IPS-18a (cell line): ENCODE measurements around the gene KDM2B.

Experiments used
- H3K27ac ChIP-seq: one replicate; pipeline ENCODE4 v1.5.1; 2013; ENCODE audit warnings: low read length
- H3K27me3 ChIP-seq: one replicate; pipeline ENCODE4 v1.6.1; 2013; ENCODE audit warnings: mild to moderate bottlenecking, low read length; ENCODE audit not compliant: control insufficient read depth, insufficient read depth
- H3K36me3 ChIP-seq: one replicate; pipeline ENCODE4 v1.6.1; 2013; ENCODE audit warnings: low read depth, low read length; ENCODE audit not compliant: control insufficient read depth
- H3K4me1 ChIP-seq: one replicate; pipeline ENCODE4 v1.6.1; 2013; ENCODE audit warnings: low read depth, low read length; ENCODE audit not compliant: control insufficient read depth
- H3K4me3 ChIP-seq: one replicate; pipeline ENCODE4 v1.5.1; 2013; ENCODE audit warnings: low read length
- H3K9ac ChIP-seq: one replicate; pipeline ENCODE4 v1.6.1; 2013; ENCODE audit warnings: mild to moderate bottlenecking, low read length, moderate library complexity
- H3K9me3 ChIP-seq: one replicate; pipeline ENCODE4 v1.6.1; 2013; ENCODE audit warnings: low read depth, low read length; ENCODE audit not compliant: control insufficient read depth

KDM2B gene

DNA sequence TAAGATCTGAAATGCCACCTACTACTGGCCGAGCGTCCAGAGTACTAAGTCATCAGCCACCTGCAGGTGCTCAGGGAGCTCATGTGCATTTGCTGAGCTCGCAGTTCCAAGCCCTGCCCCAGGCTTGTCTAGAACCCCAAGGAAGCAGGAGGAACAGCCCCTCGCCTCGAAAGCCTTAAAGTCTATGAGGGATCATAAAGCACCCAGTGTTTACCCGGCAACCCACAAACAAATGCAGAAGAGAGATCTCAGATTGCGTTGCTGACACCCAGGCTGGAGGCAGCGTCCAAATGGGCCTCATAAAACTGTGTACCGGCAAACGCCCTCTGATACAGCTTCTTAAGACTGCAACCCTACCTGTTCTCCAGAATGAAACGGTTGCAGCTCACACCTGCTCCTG is 6.8 kb downstream of the KDM2B start:
- no peak overlapping the region for H3K4me3 ChIP-seq
- H3K27ac ChIP-seq, result no peak overlapping the region
- H3K9ac ChIP-seq, result no peak overlapping the region
- no peaks in the 10 kb centered on the region for H3K27me3 ChIP-seq
- peaks cover 28% of the 10 kb centered on the region for H3K4me1 ChIP-seq
- no peaks in the 10 kb centered on the region for H3K9me3 ChIP-seq
- H3K36me3 ChIP-seq, result peaks cover 49% of the 10 kb centered on the region

DNA sequence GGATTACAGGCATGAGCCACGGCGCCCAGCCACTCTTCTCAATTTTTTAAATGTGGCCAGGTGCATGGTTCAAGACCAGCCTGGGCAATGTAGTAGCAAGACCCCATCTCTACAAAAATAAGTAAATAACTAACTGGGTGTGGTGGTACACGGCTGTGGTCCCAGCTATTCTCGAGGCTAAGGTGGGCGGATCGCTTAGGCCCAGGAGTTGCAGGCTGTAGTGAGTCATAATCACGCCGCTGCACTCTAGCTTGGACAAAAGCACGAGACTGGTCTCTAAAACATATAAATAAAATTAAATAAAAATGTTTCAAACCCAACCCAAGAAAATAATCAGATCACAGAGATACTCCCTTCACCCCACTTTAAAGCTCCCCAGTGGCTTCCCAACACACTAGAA is 8.9 kb downstream of the KDM2B start:
- Histone ChIP-seq H3K27ac (no peak overlapping the region), H3K4me3 (no peak overlapping the region), H3K4me1 (peaks cover 18% of the 10 kb centered on the region), H3K9ac (no peak overlapping the region), H3K27me3 (no peaks in the 10 kb centered on the region), H3K9me3 (no peaks in the 10 kb centered on the region), H3K36me3 (peaks cover 52% of the 10 kb centered on the region)

DNA sequence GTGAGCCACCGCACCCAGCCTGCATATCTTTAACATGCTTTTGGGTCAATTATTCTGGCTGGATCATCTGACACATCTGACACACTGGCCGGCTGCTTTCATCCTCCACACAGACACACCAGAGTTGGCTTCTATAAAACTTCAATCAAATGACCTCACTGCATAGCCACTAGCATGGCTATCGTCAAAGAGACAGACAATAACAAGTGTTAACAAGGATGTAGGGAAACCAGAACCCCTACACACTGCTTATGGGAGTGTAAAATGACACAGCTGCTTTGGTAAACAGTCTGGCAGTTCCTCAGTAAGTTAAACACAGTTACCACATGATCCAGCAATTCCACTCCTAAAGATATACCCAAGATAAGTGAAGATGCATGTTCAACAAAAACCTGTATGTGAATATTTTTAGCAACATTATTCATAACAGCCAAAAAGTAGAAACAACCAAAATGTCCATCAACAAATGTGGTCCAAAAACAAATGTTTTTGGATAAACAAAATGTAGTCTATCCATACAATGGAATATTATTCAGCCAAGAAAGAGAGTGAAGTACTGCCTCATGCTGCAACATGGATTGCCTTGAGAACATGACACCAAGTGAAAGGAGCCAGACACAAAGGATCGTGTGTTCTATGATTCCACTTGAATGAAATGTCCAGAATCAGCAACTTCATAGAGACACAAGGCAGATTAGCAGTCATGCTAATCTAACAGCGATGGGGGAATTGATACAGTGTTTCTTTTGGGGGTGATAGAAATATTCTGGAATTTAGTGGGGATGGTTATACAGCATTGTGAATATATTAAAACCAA is 10.1 kb downstream of the KDM2B start:
- Histone ChIP-seq H3K4me1 (peaks cover 7% of the 10 kb centered on the region), H3K27me3 (no peaks in the 10 kb centered on the region), H3K9me3 (no peaks in the 10 kb centered on the region), H3K36me3 (peaks cover 54% of the 10 kb centered on the region), H3K4me3 (no peak overlapping the region), H3K9ac (no peak overlapping the region), H3K27ac (no peak overlapping the region)

DNA sequence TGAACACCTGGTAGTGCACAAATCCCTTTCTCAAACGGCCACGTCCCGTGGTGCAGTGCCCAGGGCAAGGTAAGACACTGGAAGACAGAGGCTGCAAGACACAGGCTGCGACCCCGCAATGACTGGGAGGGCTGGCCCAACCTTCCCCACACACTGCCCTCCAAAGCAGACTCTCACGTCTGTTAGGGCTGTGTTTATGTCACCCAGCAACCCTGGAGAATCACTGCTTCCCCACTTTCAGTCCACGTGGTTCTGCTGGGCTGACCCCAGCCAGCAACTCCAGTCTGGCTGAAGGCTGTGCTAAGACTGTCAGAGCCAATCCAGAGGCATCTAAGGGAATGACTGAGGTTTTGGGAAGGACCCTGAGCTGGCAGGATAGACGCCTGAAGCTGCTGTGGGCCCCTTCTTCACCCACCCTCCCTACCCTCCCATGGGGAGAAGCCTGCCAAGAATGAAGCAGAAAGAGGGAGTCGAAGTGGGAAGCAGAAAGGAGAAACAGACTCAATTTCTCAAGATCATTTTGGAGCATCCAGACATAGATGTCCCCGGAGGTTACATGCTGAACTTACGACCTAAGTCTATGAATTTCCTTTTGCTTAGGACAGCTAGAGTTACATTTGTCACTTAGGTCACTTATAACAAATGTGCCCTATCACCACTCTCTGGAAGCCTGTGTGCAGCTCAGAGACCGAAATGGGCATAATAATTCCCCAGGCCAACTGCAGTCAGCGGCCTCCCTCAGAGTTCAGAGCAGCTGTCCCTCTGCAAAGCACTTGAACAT is 11.7 kb downstream of the KDM2B start:
- Histone ChIP-seq H3K27ac (no peak overlapping the region), H3K36me3 (peaks cover 44% of the 10 kb centered on the region), H3K4me3 (no peak overlapping the region)

DNA sequence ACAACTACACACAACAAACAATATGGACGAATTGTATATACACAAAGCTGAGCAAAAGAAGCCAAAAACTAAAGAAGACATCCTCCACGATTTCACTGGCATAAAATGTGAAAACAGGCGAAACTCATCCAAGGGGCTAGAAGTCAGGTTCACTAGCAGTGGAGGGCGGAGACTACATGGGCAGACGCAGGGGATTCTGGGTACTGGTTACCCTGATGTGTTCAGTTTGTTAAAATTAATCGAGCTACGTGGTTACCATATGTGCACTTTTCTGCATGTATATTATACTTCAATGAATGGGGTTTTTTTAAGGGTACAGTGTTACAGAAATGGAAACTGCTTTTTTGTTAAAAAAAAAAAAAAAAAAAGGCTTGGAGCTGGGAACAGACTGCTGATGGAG is 12.3 kb downstream of the KDM2B start:
- H3K27me3 ChIP-seq, result no peaks in the 10 kb centered on the region
- no peak overlapping the region for H3K27ac ChIP-seq
- H3K36me3 ChIP-seq, result peaks cover 38% of the 10 kb centered on the region
- H3K9ac ChIP-seq, result no peak overlapping the region
- no peaks in the 10 kb centered on the region for H3K4me1 ChIP-seq
- no peak overlapping the region for H3K4me3 ChIP-seq
- no peaks in the 10 kb centered on the region for H3K9me3 ChIP-seq

More for the DNA sequence above, 11.7 kb downstream of the KDM2B start:
- no peaks in the 10 kb centered on the region for H3K9me3 ChIP-seq
- H3K27me3 ChIP-seq, result no peaks in the 10 kb centered on the region
- H3K9ac ChIP-seq, result no peak overlapping the region
- no peaks in the 10 kb centered on the region for H3K4me1 ChIP-seq

DNA sequence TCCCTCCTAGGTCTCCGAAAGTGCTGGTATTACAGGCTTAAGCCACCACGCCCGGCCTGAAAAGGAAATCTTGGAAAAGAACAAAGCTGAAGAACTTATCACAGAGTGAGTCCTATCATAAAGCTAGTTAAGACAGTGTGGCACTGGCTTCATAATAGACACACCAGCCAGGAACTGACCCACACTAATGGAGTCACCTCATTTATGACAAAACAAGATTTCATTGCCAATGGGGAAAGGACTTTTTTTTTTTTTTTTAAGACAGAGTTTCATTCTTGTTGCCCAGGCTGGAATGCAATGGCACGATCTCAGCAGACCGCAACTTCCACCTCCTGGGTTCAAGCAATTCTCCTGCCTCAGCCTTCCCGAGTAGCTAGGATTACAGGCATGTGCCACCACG is 15.7 kb downstream of the KDM2B start:
- Histone ChIP-seq H3K36me3 (peaks cover 17% of the 10 kb centered on the region), H3K9ac (no peak overlapping the region), H3K4me1 (peaks cover 8% of the 10 kb centered on the region), H3K9me3 (no peaks in the 10 kb centered on the region), H3K27ac (no peak overlapping the region), H3K4me3 (no peak overlapping the region), H3K27me3 (no peaks in the 10 kb centered on the region)

DNA sequence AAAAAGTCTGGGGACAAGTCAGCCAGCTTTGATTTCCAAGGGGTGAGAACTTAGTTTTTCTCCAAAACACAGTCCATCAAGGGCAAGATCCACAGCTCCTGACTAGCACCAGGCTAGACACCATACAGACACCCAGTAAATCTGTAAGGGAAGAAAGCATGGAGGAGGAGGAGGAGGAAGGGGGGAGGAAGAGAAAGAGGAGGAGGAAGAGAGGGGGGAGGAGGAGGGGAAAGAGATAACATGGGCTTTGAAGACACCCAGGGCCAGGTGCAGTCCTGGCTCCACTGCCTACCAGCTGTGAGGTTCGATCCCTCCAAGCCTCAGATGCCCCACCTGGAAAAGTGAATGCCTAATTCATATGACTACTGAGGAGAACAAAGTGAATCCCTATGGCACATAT is 18.3 kb downstream of the KDM2B start:
- Histone ChIP-seq H3K27ac (no peak overlapping the region), H3K4me3 (no peak overlapping the region), H3K4me1 (peaks cover 8% of the 10 kb centered on the region), H3K36me3 (peaks cover 20% of the 10 kb centered on the region), H3K9me3 (no peaks in the 10 kb centered on the region), H3K9ac (no peak overlapping the region), H3K27me3 (no peaks in the 10 kb centered on the region)

DNA sequence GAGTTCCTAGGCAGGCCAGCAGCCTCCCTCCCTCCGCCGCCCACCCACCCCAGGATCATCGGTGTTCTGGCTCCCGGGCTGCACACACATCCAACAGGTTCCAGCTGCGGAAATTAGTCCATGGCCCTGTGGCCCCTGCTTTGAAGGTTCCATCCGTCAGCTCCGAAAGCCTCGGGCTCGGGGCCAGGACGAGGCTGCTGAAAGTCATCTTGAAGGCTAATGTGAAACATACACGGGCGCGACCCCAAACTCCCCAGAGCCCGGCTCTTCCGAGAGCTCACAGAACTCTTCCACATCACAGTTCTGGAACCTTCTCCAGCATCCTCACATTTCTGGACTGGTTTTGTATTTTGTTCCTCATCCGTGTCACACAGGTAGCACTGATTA is 19.8 kb downstream of the KDM2B start:
- Histone ChIP-seq H3K27me3 (no peaks in the 10 kb centered on the region), H3K27ac (no peak overlapping the region), H3K9ac (no peak overlapping the region), H3K9me3 (no peaks in the 10 kb centered on the region), H3K4me3 (no peak overlapping the region), H3K36me3 (peaks cover 19% of the 10 kb centered on the region), H3K4me1 (peaks cover 8% of the 10 kb centered on the region)

DNA sequence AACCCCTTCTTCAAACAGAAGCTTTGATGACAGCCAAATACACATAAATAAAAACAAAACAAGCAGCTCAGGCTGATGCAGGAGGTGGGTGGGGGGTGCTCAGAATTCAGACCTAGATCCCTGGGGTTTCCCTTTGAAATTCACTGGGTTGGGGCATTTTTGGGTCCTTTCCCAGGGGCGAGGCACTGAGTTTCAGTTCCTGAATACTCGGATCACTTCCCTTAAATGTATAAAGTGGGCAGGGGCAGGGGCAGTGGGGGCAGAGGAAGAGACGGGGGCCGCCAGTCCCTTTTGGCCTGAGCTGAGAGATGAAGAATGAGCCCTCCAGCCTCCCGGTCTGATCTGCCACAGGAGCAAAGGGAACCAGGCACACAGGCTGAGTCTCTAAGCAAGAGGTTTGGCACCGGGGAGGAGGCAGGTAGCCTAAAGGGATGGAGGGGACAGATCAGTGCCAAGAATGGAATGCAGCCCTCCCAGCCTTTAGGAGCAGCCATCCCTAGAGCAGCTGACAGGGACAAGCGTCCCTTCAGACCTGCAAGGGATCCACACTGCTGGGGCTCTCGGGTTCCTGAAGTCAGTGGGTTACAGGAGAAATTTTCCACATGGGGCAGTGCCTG is 20.3 kb downstream of the KDM2B start:
- peaks cover 17% of the 10 kb centered on the region for H3K36me3 ChIP-seq
- no peaks in the 10 kb centered on the region for H3K27me3 ChIP-seq
- no peaks in the 10 kb centered on the region for H3K9me3 ChIP-seq
- H3K4me1 ChIP-seq, result peaks cover 8% of the 10 kb centered on the region
- no peak overlapping the region for H3K27ac ChIP-seq
- no peak overlapping the region for H3K9ac ChIP-seq
- no peak overlapping the region for H3K4me3 ChIP-seq

DNA sequence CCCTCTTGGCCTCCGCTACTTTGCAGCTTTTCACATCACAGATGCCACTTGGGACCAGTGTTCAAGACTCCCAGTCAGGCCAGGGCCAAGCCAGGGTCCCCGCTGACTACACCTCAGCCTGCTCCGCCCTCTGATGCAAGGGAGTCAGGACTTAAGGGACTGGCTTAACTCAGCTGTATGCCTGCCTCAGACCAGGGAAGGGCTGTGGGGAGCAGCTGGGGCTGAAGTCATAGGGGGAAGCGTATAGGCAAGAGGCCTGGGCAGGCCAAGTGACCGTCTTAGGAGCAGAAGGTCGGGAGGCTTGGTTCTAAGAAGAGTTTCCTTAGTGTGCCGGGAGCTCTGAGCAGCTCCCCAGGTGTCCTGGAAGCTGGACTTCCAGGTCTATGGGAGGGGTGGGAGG is 21.9 kb downstream of the KDM2B start:
- Histone ChIP-seq H3K9ac (no peak overlapping the region), H3K36me3 (peaks cover 11% of the 10 kb centered on the region), H3K4me1 (peaks cover 8% of the 10 kb centered on the region), H3K9me3 (no peaks in the 10 kb centered on the region), H3K27me3 (no peaks in the 10 kb centered on the region), H3K4me3 (no peak overlapping the region), H3K27ac (no peak overlapping the region)

DNA sequence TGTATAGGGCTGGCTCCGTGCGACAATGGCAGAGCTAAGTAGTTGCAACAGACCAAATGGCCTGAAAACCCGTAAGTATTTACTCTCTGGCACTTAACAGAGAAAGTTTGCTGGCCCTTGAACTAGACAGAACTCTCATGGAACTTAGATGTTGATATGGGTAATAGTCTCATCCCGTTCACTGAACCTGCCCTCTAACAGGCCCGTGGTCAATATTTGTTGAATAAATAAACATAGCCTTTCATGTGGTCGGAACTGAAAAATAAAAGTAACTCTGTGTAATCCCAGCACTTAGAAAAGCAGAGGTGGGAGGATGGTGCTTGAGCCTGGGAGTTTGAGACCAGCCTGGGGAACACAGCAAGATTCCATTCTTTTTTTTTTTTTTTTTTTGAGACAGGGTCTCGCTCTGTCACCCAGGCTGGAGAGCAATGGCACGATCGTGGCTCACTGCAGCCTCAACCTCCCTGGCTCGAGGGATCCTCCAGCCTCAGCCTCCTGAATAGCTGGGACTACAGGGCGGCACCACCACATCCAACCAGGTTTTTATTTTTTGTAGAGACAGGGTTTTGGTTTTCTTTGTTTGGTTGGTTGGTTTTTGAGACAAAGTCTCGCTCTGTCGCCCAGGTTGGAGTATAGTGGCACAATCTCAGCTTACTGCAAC is 29.7 kb downstream of the KDM2B start:
- Histone ChIP-seq H3K9ac (no peak overlapping the region), H3K4me3 (no peak overlapping the region), H3K27me3 (no peaks in the 10 kb centered on the region), H3K9me3 (no peaks in the 10 kb centered on the region), H3K4me1 (no peaks in the 10 kb centered on the region), H3K27ac (no peak overlapping the region), H3K36me3 (peaks cover 31% of the 10 kb centered on the region)
